H9 (cell line): Measurements from ENCODE around the gene TTLL3. TPM values are rescaled to one million over a fixed set of nuclear protein-coding genes. Genes with fewer than 3 reads are reported as not detected.

Experiments
- DNase-seq: peaks from one replicate; pipeline ENCODE4 v3.0.0-alpha.2; 2017
- H2AFZ ChIP-seq: one replicate; pipeline ENCODE4 v1.6.1; 2013; ENCODE audit warnings: mild to moderate bottlenecking, low read length, control low read depth, moderate library complexity
- H2AK5ac ChIP-seq: 2 replicates; pipeline ENCODE4 v1.6.1; 2013; ENCODE audit warnings: low read length, control low read depth, mixed read lengths; ENCODE audit not compliant: insufficient read length
- H2BK120ac ChIP-seq: one replicate; pipeline ENCODE4 v1.6.1; 2013; ENCODE audit warnings: low read depth, mild to moderate bottlenecking, low read length, control low read depth, inconsistent platforms; ENCODE audit not compliant: poor library complexity, severe bottlenecking
- H2BK12ac ChIP-seq: 2 replicates; pipeline ENCODE4 v1.6.1; 2013; ENCODE audit warnings: low read length, control low read depth, mixed read lengths, low read depth; ENCODE audit not compliant: insufficient read length
- H2BK15ac ChIP-seq: 2 replicates; pipeline ENCODE4 v1.6.1; 2013; ENCODE audit warnings: low read depth, low read length, control low read depth
- H2BK20ac ChIP-seq: one replicate; pipeline ENCODE4 v1.6.1; 2013; ENCODE audit warnings: low read depth, mild to moderate bottlenecking, low read length, control low read depth, inconsistent platforms; ENCODE audit not compliant: poor library complexity, severe bottlenecking
- H2BK5ac ChIP-seq: 2 replicates; pipeline ENCODE4 v1.6.1; 2013; ENCODE audit warnings: low read length, control low read depth, mixed read lengths; ENCODE audit not compliant: insufficient read length
- H3K14ac ChIP-seq: 2 replicates; pipeline ENCODE4 v1.6.1; 2013; ENCODE audit warnings: low read length, control low read depth; ENCODE audit not compliant: insufficient read depth
- H3K18ac ChIP-seq: 2 replicates; pipeline ENCODE4 v1.6.1; 2013; ENCODE audit warnings: low read depth, mild to moderate bottlenecking, mixed read lengths, low read length, control low read depth; ENCODE audit not compliant: insufficient read length
- H3K23ac ChIP-seq: 2 replicates; pipeline ENCODE4 v1.6.1; 2013; ENCODE audit warnings: low read length, control low read depth, mixed read lengths, low read depth; ENCODE audit not compliant: insufficient read length
- H3K23me2 ChIP-seq: 2 replicates; pipeline ENCODE4 v1.6.1; 2013; ENCODE audit warnings: low read depth, mild to moderate bottlenecking, mixed read lengths, low read length, control low read depth; ENCODE audit not compliant: insufficient read length, poor library complexity, severe bottlenecking
- H3K27ac ChIP-seq: 2 replicates; pipeline ENCODE4 v1.5.1; 2013; ENCODE audit warnings: low read length, control low read depth, mixed read lengths, low read depth; ENCODE audit not compliant: insufficient read length
- H3K27me3 ChIP-seq: 2 replicates; pipeline ENCODE4 v1.6.1; 2013; ENCODE audit warnings: low read length, control low read depth, inconsistent platforms; ENCODE audit not compliant: insufficient read depth
- H3K4ac ChIP-seq: 2 replicates; pipeline ENCODE4 v1.6.1; 2013; ENCODE audit warnings: low read depth, mild to moderate bottlenecking, control low read depth, inconsistent platforms, low read length, moderate library complexity
- H3K4me1 ChIP-seq: 2 replicates; pipeline ENCODE4 v1.6.1; 2013; ENCODE audit warnings: low read length, control low read depth, inconsistent platforms; ENCODE audit not compliant: insufficient read depth
- H3K4me2 ChIP-seq: 2 replicates; pipeline ENCODE4 v1.6.1; 2013; ENCODE audit warnings: low read length, control low read depth, mixed read lengths; ENCODE audit not compliant: insufficient read length, insufficient read depth
- H3K56ac ChIP-seq: 2 replicates; pipeline ENCODE4 v1.6.1; 2013; ENCODE audit warnings: low read depth, mild to moderate bottlenecking, mixed read lengths, low read length, control low read depth; ENCODE audit not compliant: insufficient read length
- H3K79me1 ChIP-seq: 2 replicates; pipeline ENCODE4 v1.6.1; 2013; ENCODE audit warnings: low read depth, mild to moderate bottlenecking, moderate library complexity, low read length, control low read depth, inconsistent platforms; ENCODE audit not compliant: insufficient read depth, poor library complexity, severe bottlenecking
- H3K79me2 ChIP-seq: 2 replicates; pipeline ENCODE4 v1.6.1; 2013; ENCODE audit warnings: low read length, control low read depth, inconsistent platforms; ENCODE audit not compliant: insufficient read depth
- H3K9ac ChIP-seq: 2 replicates; pipeline ENCODE4 v1.6.1; 2013; ENCODE audit warnings: low read length, control low read depth, mixed read lengths; ENCODE audit not compliant: insufficient read length; ENCODE audit errors: extremely low read depth
- H3K9me3 ChIP-seq: one replicate; pipeline ENCODE4 v1.6.1; 2013; ENCODE audit warnings: low read depth, low read length, inconsistent platforms; ENCODE audit not compliant: control insufficient read depth
- H3T11ph ChIP-seq: one replicate; pipeline ENCODE4 v1.6.1; 2013; ENCODE audit warnings: mild to moderate bottlenecking, low read length, control low read depth, inconsistent platforms
- H4K20me1 ChIP-seq: one replicate; pipeline ENCODE4 v1.6.1; 2013; ENCODE audit not compliant: control insufficient read depth, insufficient read length, insufficient read depth
- H4K5ac ChIP-seq: 2 replicates; pipeline ENCODE4 v1.6.1; 2013; ENCODE audit warnings: low read depth, mild to moderate bottlenecking, mixed read lengths, low read length, control low read depth; ENCODE audit not compliant: insufficient read length
- H4K8ac ChIP-seq: replicated peaks from 2 replicates; pipeline ENCODE4 v1.6.1; 2013; ENCODE audit warnings: low read length, control low read depth, mixed read lengths, low read depth; ENCODE audit not compliant: insufficient read length
- H4K91ac ChIP-seq: 2 replicates; pipeline ENCODE4 v1.6.1; 2013; ENCODE audit warnings: low read depth, mild to moderate bottlenecking, moderate library complexity, mixed read lengths, low read length, control low read depth; ENCODE audit not compliant: insufficient read length
- H3K27ac Mint-ChIP-seq, 3 experiments: 2 replicates in 2 of 3; 3 replicates in 1 of 3; pipeline ENCODE4 v1.8.0; 2020 to 2021; ENCODE audit warnings: mixed read lengths in 3 of 3, mild to moderate bottlenecking in 1 of 3, moderate library complexity in 1 of 3
- H3K27me3 Mint-ChIP-seq: 2 replicates; pipeline ENCODE4 v1.8.0; 2021; ENCODE audit warnings: low read depth, mild to moderate bottlenecking, moderate library complexity, mixed read lengths
- H3K36me3 Mint-ChIP-seq, 3 experiments: 2 replicates in 2 of 3; 3 replicates in 1 of 3; pipeline ENCODE4 v1.8.0; 2020 to 2021; ENCODE audit warnings: low read depth in 3 of 3, mixed read lengths in 3 of 3; ENCODE audit not compliant: insufficient read depth in 1 of 3
- H3K4me1 Mint-ChIP-seq, 2 experiments: 2 replicates each; pipeline ENCODE4 v1.8.0; 2020; ENCODE audit warnings: mixed read lengths in 2 of 2
- H3K4me3 Mint-ChIP-seq, 2 experiments: 2 replicates in 1 of 2; 3 replicates in 1 of 2; pipeline ENCODE4 v1.8.0; 2020 to 2021; ENCODE audit warnings: mild to moderate bottlenecking in 2 of 2, mixed read lengths in 2 of 2, moderate library complexity in 1 of 2
- H3K9me3 Mint-ChIP-seq, 2 experiments: 2 replicates in 1 of 2; 3 replicates in 1 of 2; pipeline ENCODE4 v1.8.0; 2020; ENCODE audit warnings: mild to moderate bottlenecking in 2 of 2, mixed read lengths in 2 of 2, moderate library complexity in 1 of 2
- CTCF ChIP-seq: fragments of 200-600 bp; sonication (generic); conservative IDR thresholded peaks from 3 replicates; pipeline ENCODE4 v1.8.0; 2021; ENCODE audit warnings: antibody characterized with exemption, mild to moderate bottlenecking
- WGBS: extraction: QIAGEN DNeasy Blood & Tissue Kit; methylation state at CpG from one replicate; pipeline ENCODE4 v1.1.7; 2013; ENCODE audit warnings: missing lambda C conversion rate, low lambda C conversion rate, mixed read lengths; ENCODE audit not compliant: insufficient read length; ENCODE audit errors: extremely low coverage; 5-methylcytosine and 5-hydroxymethylcytosine counted together
- total RNA-seq: library from RNA; stranded (reverse); gene quantifications from 2 replicates; pipeline ENCODE4 v1.2.1, GENCODE V29; 2021

TTLL3 gene
- total RNA-seq, 1 experiment from 2014 or later, result 14.4 TPM

DNA sequence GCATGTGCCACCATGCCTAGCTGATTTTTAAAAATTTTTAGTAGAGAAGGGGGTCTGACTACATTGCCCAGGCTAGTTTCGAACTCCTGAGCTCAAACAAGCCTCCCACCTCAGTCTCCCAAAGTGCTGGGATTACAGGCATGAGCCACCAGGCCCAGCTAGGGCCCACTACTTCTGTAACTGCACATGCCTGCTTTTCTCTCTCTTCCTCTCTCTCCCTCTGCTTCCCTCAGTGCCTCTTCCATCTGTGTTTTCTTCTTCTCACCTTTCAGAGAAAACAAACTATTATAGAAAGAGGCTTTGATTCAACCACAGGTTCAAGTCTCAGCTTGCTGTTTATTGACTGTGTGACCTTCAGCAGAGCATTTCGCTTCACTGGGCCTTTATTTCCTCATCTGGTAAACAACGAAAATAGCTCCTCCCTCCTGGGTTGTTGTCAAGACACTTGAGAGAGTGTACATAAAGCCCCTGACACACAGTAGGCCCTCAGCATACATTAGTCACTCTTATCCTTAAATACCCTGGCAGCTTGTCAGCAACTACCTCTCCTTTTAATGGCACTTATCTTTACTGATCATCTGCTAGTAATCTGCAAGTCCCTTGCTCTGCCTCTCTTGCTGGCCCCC, 28.0 kb upstream of the TTLL3 start:
- Histone ChIP-seq H4K8ac (no peak overlapping the region), H4K91ac (no peak overlapping the region), H2AK5ac (no peak overlapping the region), H3K27me3 (no peaks in the 10 kb centered on the region), H3K4me2 (no peak overlapping the region), H3K14ac (no peak overlapping the region), H3K9me3 (no peaks in the 10 kb centered on the region), H3K4me1 (no peaks in the 10 kb centered on the region), H3K23ac (no peak overlapping the region), H3K4ac (no peak overlapping the region), H2AFZ (no peak overlapping the region), H2BK120ac (no peak overlapping the region), H3K18ac (no peak overlapping the region), H3K79me2 (no peaks in the 10 kb centered on the region), H3K56ac (no peak overlapping the region), H2BK20ac (no peak overlapping the region), H3K23me2 (no peaks in the 10 kb centered on the region), H3T11ph (no peak overlapping the region), H3K27ac (no peak overlapping the region), H4K5ac (no peak overlapping the region), H4K20me1 (no peaks in the 10 kb centered on the region), H3K9ac (no peak overlapping the region), H3K79me1 (no peaks in the 10 kb centered on the region), H2BK5ac (no peak overlapping the region), H2BK15ac (no peak overlapping the region), H2BK12ac (no peak overlapping the region)
- TF ChIP-seq CTCF, result no peak
- Mint-ChIP-seq H3K27ac (no peak overlapping the region; a peak in 1 of 7 replicates), H3K4me1 (peaks cover 7 to 8% of the 10 kb centered on the region in 2 experiments; a peak in 3 of 4 replicates), H3K4me3 (no peak overlapping the region; a peak in 1 of 5 replicates), H3K9me3 (no peaks in the 10 kb centered on the region), H3K27me3 (no peaks in the 10 kb centered on the region; the same call in 1 of the 2 replicates), H3K36me3 (peaks cover 18 to 64% (median 60%) of the 10 kb centered on the region in 3 experiments; a peak in 6 of 7 replicates)
- DNase-seq, result no peak
- WGBS, result no CpG with 5 or more reads among the region's 3 CpGs
